Glomerular visceral epithelial cell (primary cell): ENCODE data around the gene NPHS1.
"Not testable (repeated sequence)": the region's sequence is repeated elsewhere in the genome, so short reads cannot be mapped to it uniquely, and the experiment has no call there.

ENCODE experiments used
- DNase-seq: peaks from one replicate; pipeline ENCODE4 v3.0.0-alpha.2; 2016; ENCODE audit errors: extremely low spot score

The NPHS1 gene

GRCh38 chr19:35874392-35874930 is 22.2 kb upstream of the NPHS1 start:
- DNase-seq, result no peak

GRCh38 chr19:35872180-35872579 is 19.9 kb upstream of the NPHS1 start:
- no peak for DNase-seq

GRCh38 chr19:35871611-35872010 is 19.3 kb upstream of the NPHS1 start:
- no peak for DNase-seq

GRCh38 chr19:35870798-35871197 is 18.5 kb upstream of the NPHS1 start:
- no peak for DNase-seq

GRCh38 chr19:35870124-35870736 is 17.9 kb upstream of the NPHS1 start:
- DNase-seq, result not testable (repeated sequence)

- DNase-seq, result peak; percentile 54
Observed at GRCh38 chr19:35869327-35870123, 17.2 kb upstream of the NPHS1 start.

GRCh38 chr19:35868823-35869326 is 16.6 kb upstream of the NPHS1 start:
- DNase-seq, result no peak

- peak; percentile 55 for DNase-seq
Observed at GRCh38 chr19:35868172-35868822, 16.0 kb upstream of the NPHS1 start, which contains the start of gene APLP1. Gene APLP1 (plus strand): TSS chr19:35868574. CDS start chr19:35868637, 63 bp downstream.

- DNase-seq, result no peak
Observed at GRCh38 chr19:35863018-35863417, 10.7 kb upstream of the NPHS1 start.

GRCh38 chr19:35862528-35862927 is 10.2 kb upstream of the NPHS1 start:
- no peak for DNase-seq

GRCh38 chr19:35861640-35862160 is 9.4 kb upstream of the NPHS1 start:
- no peak for DNase-seq

GRCh38 chr19:35860818-35861639 is 8.7 kb upstream of the NPHS1 start:
- no peak for DNase-seq

- no peak for DNase-seq
Observed at GRCh38 chr19:35860436-35860817, 8.1 kb upstream of the NPHS1 start.

GRCh38 chr19:35859414-35859813 is 7.1 kb upstream of the NPHS1 start:
- no peak for DNase-seq

- no peak for DNase-seq
Observed at GRCh38 chr19:35858311-35858710, 6.0 kb upstream of the NPHS1 start.

- no peak for DNase-seq
Observed at GRCh38 chr19:35856546-35857149, 4.3 kb upstream of the NPHS1 start, which contains the start of gene KIRREL2. Gene KIRREL2 (plus strand): TSS chr19:35856911. CDS start chr19:35857120, 209 bp downstream.

GRCh38 chr19:35853038-35853756 is 893 bp upstream of the NPHS1 start:
- DNase-seq, result no peak

- no peak for DNase-seq
Observed at GRCh38 chr19:35851213-35852028, 883 bp downstream of the NPHS1 start.

- no peak for DNase-seq
Observed at GRCh38 chr19:35848919-35849505, 3.3 kb downstream of the NPHS1 start.
